Hematopoietic multipotent progenitor cell treated with erythropoietin and hydrocortisone succinate and interleukin-3 and kit ligand, for 15 days (in vitro differentiated cells): Measurements from ENCODE around the gene TAS1R2.

Source experiments
- DNase-seq: peaks from one replicate; pipeline ENCODE4 v3.0.0-alpha.2; 2015; ENCODE audit warnings: low spot score

The TAS1R2 gene

DNA sequence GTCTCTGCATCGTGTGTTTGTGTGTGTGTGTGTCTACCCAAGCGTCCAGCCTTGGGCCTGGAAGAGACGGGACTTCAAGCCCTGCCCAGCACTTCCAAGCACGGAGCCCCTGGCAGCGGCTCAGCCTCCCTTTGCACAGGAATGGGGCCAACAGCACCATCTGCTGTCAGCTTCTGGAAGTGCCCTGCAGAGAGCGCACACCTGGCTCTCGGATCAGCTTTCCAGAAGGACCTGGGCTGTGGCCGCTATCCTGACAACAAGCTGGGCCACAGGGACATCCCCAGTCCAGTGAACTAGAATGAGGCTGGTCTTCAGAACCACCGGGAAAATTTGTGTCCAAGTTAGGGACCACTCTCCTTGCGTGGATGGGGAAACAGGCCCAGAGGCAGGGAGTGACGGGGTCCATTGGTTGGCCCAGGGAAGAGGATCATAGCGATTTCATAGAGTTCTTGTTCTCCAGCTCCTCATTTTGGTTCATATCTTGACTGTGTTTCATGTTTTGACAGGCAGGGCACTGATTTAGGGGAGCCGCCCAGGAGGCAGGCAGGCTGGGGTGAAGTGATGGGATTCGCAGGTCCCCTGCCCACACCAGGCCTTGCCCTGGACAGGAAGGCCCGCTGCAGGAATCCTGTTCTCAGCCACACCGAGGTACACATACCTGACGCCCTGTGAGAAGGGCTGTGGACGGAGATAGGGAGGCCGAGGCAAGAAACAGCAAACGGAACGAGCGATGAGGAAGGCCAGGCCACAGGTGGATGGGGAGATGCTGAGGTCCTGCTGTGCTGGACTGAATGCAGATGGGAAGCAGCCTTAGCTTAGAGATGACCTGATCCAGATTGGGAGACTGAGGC is 38.4 kb downstream of the TAS1R2 start:
- peak; percentile 43 for DNase-seq

DNA sequence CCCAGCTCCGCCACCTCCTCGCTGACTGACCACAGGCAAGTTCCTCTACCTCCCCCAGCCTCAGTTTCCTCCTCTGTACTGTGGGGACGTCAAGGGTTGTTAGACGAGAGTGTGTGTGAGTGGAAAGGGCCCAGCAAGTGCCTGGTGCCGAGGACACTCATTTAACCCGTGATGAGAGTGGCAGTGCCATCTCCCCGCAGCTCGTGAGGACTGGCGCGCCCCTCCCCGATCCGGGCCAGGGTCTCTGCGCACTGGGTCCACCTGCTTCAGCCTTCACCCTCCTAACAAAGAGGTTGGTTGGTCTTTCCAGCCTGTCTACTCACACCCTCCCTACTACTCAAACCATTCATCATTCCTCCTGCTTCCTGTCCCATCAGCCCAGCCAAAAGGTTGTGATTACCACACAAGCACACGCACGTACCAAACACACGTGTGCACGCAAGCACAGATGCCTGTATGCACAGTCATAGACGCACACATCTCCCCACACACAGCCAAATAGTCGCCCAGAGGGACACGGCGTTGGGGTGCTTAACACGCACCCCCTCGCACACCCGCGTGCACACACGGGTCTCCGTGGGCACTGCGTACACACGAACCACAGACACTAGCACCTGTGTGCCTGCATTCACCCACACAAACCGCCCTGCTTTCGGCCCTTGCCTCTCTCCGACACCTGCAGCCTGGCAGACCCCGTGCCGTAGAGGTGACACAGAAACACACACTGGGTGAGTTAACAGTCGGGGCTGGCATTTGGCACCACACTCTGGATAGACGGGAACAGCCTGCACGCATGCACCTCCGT is 39.3 kb downstream of the TAS1R2 start:
- DNase-seq = no peak

DNA sequence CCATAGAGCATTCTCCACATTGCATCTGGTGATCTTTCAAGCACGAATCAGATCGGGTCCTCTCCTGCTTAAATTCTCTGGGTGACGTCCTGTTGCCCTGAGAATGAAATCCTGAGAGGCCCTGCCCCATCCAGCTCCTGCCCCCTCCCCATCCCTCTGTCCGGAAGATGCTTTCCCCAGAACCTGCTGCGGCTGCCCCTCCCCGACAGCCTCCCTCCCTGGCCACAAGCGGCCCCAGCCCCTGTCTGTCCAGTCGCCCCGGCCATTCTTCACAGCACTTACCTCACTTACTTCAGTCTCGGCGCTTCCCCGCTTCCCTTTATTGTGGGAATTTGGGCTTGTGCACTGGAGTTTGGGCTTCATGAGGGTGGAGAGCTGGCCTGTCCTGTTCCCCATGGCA is 40.3 kb downstream of the TAS1R2 start:
- no peak for DNase-seq

DNA sequence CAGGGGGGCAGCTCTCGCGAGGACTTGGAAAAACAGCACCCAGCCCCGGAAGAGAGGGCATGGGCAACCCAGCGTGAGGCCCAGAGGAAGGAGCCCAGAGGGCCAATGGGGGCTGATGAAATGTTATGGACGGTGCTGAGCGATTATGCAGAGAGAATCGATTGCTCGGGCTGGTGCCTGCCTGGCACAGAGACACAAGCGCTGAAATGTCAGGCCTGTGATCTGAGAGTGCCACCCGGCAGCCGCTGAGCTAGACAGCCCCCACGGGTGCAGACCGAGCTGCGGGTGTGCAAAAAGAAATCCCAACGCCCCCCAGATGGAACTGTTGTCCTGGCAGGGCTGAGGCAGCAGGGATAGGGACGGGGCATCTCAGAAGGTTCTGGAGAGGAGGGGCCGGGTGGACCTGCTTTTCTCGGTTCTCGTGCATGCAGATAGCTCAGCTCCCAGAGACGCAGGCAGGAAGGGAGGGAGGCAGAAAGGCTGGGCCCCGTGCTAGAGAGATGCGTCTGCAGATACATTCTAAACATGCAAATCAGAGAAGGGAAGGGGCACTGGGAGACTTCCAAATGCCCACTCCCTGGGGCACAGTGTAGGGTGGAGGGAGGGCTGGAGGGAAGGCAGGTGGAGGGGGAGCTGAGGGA is 41.5 kb downstream of the TAS1R2 start:
- DNase-seq = no peak

DNA sequence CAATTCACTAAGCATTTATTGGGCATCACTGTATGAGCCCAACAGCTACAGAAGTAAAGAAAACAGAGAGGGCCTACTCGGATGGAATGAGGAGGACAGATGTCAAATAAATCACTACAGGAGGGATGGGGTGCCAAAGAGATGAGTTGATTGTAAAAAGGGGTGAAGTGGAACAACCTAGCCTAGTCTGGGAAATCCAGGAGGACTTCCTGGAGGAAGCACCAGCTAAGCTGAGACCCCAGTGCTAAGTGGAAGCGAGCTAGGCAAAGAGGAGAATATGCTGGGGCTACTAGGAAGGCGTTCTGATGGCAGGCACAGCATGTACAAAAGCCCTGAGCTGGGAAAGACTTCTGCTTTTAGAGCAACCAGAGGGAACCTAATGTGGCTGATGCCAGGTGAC is 42.1 kb downstream of the TAS1R2 start:
- no peak for DNase-seq

DNA sequence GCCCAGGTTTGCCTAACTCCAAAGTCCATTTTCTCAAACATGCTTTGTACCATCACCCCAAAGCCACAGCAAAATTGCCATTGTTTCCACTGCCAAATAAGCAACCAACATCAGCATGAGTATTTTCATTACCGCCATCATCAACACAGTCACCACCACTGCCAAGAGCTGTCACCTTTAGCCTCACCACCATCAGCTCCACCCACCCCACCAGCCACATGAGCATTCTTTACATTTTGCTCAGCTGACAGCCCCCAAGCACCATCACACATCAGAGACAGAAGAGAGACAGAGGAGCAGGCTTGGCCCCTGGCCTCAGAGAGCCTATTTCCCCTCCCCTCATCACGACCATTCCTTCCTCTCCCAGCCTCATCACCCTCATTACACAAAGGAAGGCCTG is 42.7 kb downstream of the TAS1R2 start:
- no peak for DNase-seq

DNA sequence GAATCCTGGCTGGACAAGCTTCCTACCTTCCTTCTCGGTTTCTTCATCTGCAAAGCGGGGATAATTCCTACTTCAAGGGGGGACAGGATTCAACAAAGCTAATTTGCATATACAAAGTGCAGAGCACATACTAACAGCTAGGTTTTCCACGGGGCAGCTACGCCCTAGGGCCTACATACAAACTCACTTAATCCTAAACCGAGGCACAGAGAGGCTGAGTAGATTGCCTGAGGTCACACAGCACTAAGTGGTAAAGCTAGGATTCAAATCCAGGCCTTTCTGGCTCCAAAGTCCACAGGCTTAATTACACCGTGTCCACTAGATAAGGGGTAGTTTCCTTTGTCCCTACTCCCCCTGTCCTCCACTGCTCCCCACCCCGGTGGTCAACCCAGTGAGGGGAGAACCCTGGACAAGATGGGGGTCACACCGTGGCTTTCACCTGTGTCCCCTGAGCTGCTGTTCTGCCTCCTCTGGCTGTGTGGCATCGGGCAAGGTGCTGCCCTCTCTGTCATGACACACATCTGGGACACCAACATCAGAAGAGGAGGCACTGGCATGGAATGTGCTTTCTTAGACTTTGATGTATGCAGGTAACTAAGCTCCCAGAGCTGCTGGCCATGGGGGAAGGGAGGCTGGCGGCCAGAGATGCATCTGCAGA is 44.5 kb downstream of the TAS1R2 start:
- no peak for DNase-seq

DNA sequence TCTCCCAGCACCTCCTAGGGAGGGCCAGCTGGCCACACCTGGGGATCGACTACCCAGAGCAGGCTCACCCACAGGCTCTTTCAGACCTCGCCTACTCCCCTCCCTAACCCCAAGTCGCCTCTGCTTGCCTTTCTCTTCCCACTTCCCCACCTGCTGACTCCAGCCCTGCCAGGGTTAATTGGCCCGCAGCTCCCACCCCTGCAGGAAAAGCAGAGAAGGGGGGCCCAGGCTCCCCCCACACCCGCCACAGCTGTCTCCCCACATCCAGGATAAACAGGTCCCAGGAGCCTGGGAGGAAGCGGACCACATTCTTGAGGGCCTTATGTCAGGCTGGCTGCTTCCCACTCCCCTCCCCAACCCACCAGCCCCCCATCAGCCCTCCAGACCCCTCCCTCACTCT is 45.0 kb downstream of the TAS1R2 start:
- DNase-seq = no peak

DNA sequence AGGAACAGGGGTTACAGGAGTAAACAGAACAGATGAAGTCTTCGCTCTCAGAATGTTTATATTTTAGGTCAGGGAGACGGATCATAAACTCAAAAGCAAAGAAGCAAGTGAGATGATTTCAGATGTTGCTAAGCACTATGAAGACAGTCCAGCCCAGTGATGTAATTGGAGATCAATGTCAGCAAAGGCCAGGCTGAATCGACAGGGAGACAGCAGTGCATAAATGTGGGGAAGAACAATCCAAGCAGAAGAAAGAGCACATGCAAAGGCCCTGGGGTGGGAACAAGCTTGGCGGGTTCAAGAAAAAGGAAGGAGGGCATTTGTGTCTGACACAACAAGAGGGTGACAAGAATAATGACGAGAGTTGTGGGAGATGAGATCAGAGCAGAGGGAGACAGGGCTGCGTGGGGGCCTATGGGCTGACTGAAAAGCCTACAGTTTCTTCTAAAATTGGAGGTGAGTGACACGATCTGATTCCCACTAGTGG is 47.0 kb downstream of the TAS1R2 start:
- DNase-seq = no peak

DNA sequence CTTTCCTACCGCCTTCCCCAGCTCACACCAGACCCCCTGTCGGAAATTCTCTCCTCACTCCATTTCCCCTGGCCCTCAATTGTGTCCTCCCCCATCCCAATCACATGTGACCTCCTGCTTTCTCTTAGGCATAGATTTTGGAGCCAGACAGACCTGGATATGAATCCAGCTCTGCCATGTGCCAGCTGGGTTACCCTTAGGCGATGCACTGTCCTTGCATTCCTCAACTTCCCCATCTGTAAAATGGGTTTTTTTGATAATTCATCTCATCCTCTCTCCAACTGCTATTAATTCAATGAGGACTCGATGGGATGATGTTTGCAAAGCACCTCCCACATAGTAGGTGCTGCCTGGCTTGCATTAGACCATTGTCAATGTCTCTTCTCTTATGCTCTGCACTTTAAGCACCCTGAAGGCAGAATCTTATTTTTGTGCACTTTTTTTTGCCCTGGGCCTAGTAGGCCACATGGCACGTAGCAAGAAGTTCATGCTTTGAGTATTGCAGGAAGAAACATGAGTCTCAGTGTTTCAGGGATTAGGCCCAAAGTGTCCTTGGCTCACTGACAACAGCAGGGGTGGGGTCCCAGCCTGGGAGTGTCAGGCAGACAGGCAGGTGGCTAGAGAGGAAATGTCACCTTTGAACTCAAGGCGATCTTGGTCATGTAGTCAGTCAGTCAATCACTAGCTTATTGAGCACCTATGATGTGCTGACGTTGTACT is 47.6 kb downstream of the TAS1R2 start:
- no peak for DNase-seq

DNA sequence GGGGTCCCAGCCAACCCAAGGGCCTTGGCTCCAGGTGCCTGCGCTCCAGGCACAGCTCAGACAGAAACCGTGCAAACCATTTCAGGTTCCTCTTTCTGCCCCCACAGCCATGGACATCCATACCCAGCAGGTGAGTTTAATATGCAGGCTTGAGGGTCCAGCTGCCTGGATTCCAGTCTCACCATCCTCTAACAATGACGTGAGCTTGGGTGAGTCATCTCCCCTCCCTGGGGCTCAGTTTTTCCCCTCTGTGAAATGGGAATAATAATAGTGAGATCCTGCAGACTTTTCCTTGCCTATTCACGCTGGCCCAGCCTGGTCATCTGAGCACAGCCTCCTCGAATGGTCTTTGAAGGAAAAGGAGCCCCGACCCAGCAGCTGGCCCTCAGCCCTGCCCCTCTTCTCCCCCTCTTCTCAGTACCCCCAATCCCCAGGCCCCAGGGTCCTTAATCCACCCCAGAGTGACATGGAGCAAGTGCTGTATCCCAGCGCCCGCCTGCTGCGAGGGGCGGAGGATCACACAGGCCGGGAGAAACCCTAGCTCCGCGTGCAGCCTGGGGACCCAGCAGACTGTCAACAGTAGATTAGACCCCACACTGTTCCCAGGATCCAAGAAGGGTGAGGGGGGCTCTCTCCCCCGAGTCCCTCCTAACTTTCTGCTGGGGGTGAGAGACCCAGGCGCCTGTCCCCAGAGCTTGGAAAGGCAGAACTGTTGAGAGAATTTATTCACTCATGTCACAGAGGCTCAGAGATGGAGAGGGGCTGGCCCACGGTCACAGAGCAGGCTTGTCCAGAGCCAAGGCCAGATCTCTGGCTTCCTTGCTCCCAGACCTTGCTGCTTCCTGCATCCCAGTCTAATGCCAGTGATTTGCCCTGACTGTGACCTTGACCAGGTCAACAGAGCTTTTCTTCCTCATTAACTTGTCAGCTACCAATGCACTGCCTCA is 49.2 kb downstream of the TAS1R2 start:
- DNase-seq = no peak

DNA sequence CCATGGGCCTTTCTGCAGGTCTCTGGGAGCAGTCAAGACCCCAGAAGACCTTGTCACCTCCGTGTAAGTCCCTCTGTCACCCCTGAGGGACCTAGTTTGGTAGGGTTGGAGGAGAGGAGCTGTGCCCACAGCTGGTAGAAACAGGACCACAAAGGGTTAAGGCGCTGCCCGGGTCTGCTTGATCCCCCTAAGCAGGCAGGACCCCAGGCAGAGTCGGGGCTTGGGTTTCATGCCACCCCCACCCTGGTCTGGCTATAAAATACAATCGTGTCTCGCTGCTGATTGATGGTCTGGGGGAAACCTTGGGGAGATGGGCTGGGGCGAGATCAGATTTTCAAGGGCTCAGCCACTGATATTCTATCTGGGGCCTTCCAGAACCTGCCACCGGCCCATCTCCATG is 50.9 kb downstream of the TAS1R2 start:
- DNase-seq = no peak

DNA sequence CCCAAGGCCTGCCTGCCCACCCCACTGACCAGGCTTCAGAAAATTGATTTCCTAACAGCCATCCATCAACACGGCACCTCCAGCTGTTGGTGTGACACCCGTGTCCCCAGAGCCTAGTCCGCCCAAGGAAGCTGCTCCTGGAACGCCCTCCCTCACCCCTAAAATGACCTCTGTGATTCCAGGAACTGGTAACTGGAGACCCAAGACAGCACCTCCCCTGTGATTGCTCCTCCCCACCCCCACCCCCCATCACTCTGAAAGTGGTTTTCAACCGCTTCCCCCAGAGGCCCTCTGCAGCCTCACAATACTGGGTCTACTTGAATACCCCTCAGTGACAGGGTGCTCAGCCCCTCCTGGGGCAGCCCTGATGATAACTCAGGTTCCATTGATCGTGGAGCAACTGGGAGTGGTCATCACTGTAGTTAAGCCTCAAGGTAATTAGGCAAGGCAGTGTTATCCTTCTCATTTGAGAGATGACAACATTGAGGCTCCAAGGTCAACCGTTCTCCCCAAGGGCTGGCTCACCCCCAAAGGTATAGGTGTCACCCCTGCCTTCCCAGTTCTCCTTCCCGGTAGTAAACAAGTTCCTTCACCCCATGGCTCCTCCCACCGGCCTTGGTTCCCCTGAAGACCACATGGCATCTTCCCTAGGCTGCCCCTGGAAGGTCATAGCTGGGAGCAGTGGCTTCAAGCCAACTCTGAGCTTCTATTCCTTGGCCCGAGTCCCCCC is 52.0 kb downstream of the TAS1R2 start:
- no peak for DNase-seq

DNA sequence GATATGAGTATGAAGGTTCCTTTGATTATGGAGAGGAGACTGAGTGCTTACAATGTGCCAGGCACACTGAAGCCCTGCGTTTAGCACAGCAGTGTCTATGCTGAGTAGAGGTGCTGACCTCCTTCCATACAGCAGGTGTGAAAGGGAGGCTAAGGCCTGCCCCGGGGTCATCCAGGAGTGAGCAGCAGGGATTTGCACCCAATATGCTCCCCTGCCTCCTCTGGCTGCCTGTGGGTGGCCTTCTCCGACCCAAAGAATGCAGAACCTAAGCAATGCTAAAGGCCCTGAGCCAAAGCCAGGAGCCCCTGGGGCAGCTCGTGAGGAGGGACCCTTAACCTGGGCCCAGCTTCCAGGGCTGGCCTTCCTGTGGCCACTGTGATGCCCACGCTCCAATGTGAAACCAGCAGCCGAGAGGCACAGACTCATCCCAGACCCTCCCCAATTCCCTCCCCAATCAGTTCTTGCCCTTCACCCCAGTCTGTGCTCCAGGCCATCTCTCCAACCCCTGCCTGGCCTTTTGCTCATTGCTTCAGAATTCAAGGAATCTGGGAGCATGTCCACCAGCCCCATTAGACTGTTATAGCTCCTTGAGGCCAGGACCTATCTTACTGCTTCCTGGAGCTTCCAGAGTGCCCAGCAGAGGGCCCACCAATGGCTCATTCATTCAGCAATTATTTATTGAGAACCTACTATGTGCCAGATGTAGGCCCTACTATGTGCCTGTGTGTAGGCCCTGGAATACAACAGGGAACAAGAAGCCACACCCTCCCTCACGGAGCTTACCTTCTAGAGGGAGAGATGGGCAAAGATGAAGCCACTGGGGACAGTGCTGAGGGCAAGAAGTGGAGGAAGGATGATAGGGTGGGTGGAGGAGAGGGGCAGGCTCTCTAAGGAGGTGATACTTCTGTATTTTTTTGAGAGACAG is 53.3 kb downstream of the TAS1R2 start:
- no peak for DNase-seq

DNA sequence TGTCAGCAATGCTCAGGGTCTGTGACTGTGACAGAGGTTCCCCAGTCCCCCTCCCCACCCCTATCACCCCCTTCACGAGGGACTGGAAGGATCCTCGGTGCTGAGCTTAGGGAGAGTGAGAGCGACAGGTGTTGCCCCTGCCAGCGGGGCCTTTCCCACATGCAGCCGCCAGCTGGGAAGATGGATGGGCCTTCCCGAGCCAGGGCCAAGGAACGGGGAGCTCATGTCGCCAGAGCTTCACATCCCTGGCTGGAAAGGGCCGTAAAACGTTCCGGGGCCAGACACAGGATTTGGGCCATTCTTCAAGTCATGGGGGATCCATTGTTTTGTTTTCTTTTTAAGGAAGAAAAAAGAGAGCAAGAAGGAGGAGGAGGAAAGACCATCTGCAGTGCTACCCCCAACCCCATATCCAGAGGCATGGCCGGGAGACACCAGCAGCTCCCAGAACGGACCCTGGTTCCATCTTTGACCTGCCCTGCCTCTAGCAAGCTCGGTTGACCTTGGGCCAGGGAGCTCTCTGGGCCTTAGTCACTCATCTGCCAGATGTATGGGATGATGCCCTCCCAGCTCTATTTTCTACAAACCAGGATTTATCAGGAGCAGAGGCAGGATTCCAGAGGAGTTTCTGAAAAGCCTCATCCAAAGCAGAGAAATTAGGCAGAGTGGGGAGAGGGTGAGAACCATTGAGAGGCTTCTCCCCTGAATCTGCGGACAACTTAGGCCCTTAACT is 54.1 kb downstream of the TAS1R2 start:
- DNase-seq = no peak

DNA sequence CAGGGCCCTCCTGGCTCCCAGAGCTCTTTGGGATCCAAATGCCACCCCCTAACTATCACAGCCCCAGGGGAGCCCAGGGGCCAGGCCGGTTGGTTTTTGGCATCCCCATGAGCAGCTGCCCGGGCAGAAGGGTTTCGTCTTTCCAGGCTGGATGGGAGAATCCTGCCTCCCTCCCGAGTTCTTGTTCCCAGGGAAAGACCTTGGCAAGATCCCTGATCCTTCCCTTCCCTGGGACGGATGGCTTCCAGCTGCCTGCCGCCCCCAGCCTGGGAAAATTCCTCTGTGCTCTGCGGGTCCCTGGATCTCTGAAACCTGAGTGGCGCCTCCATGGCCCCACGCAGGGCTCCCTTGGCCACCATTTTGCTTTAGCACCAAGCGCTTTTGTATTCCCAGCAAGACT is 55.6 kb downstream of the TAS1R2 start:
- no peak for DNase-seq

DNA sequence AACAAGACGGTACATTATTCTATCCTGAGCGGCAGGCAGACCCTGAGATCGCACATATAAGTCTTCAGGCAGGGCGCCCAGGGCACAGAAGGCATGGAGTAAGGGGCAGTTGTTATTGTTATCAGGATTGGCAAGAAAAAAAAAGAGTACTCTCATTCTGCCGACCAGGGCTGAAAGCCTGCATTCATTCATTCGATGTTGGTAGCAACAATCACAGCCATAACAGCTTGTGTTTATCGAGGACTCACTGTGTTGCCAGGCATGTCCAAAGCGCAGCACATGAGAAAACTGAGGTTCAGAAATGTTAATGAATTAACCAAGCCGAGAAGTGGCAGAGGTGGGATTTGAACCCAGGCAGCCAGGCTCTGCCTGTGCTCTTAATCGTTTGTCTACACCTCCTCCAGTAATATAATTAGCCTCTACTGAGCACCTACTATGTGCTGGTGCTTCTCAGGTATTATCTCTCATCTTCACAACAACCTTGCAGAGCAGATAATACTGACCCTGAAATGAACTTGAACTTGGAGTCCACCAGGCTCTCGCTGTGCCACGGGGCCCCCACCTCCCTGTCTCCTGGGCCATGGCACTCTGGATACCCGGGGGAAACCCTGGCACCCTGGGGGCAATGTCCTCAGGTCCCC is 56.2 kb downstream of the TAS1R2 start:
- DNase-seq = no peak
